ENCODE results near the gene MAP3K12.

Gene MAP3K12

GRCh38 chr12:53464685-53465418 lies 34.4 kb downstream of the MAP3K12 start:
- Histone ChIP-seq H3F3A (ENCODE audit: control insufficient read depth, insufficient read depth) (peaks cover 17% of the 10 kb centered on the region; the same call in 1 of the 2 replicates), H3K4me1 (ENCODE audit: control insufficient read depth, low read length) (no peaks in the 10 kb centered on the region), H4K20me1 (ENCODE audit: control insufficient read depth, insufficient read depth, low read depth, low read length) (peaks cover 10% of the 10 kb centered on the region; the same call in 1 of the 2 replicates)

GRCh38 chr12:53463802-53464560 lies 35.3 kb downstream of the MAP3K12 start:
- no peaks in the 10 kb centered on the region for H3K9me2 ChIP-seq (replicated peaks; ENCODE audit: control insufficient read depth, low read length)
- TF ChIP-seq CTCF (IDR thresholded peaks at IDR 0.05; ENCODE audit: low read depth, low read length, poor library complexity, severe bottlenecking) (no peak), EZH2phosphoT487 (IDR thresholded peaks at IDR 0.05; ENCODE audit: borderline replicate concordance, low read length) (no peak)
- H3K4me1 ChIP-seq (ENCODE audit: control insufficient read depth, low read length), result 0 out of 2 replicates have a peak, but pooled peaks cover 3% of the 10 kb centered on the region
- peaks cover 99% of the 10 kb centered on the region for H3K36me3 ChIP-seq (ENCODE audit: control insufficient read depth, low read length)
- peaks cover 13% of the 10 kb centered on the region for H4K20me1 ChIP-seq (ENCODE audit: control insufficient read depth, insufficient read depth, low read depth, low read length)
- H3K4me2 ChIP-seq (ENCODE audit: low read length), result no peak overlapping the region
- H3F3A ChIP-seq (ENCODE audit: control insufficient read depth, insufficient read depth), result peaks cover 18% of the 10 kb centered on the region
- H3K4me3 ChIP-seq (ENCODE audit: low read length), result no peak overlapping the region
- H3K9me3 ChIP-seq (ENCODE audit: control insufficient read depth, insufficient read depth, low read length), result no peaks in the 10 kb centered on the region
- no peak overlapping the region for H3K27ac ChIP-seq (ENCODE audit: low read depth, low read length)
- no peaks in the 10 kb centered on the region for H3K27me3 ChIP-seq (ENCODE audit: control insufficient read depth, low read length)
- peaks cover 93% of the 10 kb centered on the region for H3K79me2 ChIP-seq (ENCODE audit: control insufficient read depth, low read length)

More at GRCh38 chr12:53464685-53465418, 34.4 kb downstream of the MAP3K12 start:
- Histone ChIP-seq H3K36me3 (ENCODE audit: control insufficient read depth, low read length) (peaks cover 99% of the 10 kb centered on the region), H3K9me3 (ENCODE audit: control insufficient read depth, insufficient read depth, low read length) (no peaks in the 10 kb centered on the region), H3K27ac (ENCODE audit: low read depth, low read length) (no peak overlapping the region), H3K79me2 (ENCODE audit: control insufficient read depth, low read length) (peaks cover 89% of the 10 kb centered on the region), H3K9me2 (replicated peaks; ENCODE audit: control insufficient read depth, low read length) (no peaks in the 10 kb centered on the region), H3K4me3 (ENCODE audit: low read length) (no peak overlapping the region), H3K27me3 (ENCODE audit: control insufficient read depth, low read length) (no peaks in the 10 kb centered on the region), H3K4me2 (ENCODE audit: low read length) (no peak overlapping the region)
- no peak for TF ChIP-seq CTCF (IDR thresholded peaks at IDR 0.05; ENCODE audit: low read depth, low read length, poor library complexity, severe bottlenecking)
- TF ChIP-seq EZH2phosphoT487 (IDR thresholded peaks at IDR 0.05; ENCODE audit: borderline replicate concordance, low read length), result no peak

- H4K20me1 ChIP-seq (ENCODE audit: control insufficient read depth, insufficient read depth, low read depth, low read length), result peaks cover 17% of the 10 kb centered on the region
- no peaks in the 10 kb centered on the region for H3K9me3 ChIP-seq (ENCODE audit: control insufficient read depth, insufficient read depth, low read length)
- peaks cover 19% of the 10 kb centered on the region for H3F3A ChIP-seq (ENCODE audit: control insufficient read depth, insufficient read depth)
- H3K36me3 ChIP-seq (ENCODE audit: control insufficient read depth, low read length), result peaks cover 99% of the 10 kb centered on the region
- H3K9me2 ChIP-seq (replicated peaks; ENCODE audit: control insufficient read depth, low read length), result no peaks in the 10 kb centered on the region
- no peaks in the 10 kb centered on the region for H3K27me3 ChIP-seq (ENCODE audit: control insufficient read depth, low read length)
- peaks cover 94% of the 10 kb centered on the region for H3K79me2 ChIP-seq (ENCODE audit: control insufficient read depth, low read length)
- H3K27ac ChIP-seq (ENCODE audit: low read depth, low read length), result no peak overlapping the region
- H3K4me3 ChIP-seq (ENCODE audit: low read length), result no peak overlapping the region
- H3K4me1 ChIP-seq (ENCODE audit: control insufficient read depth, low read length), result 0 out of 2 replicates have a peak, but pooled peaks cover 3% of the 10 kb centered on the region
- TF ChIP-seq CTCF (IDR thresholded peaks at IDR 0.05; ENCODE audit: low read depth, low read length, poor library complexity, severe bottlenecking), result no peak
- TF ChIP-seq EZH2phosphoT487 (IDR thresholded peaks at IDR 0.05; ENCODE audit: borderline replicate concordance, low read length), result no peak
- H3K4me2 ChIP-seq (ENCODE audit: low read length), result no peak overlapping the region
Measured at GRCh38 chr12:53462935-53463334, 36.3 kb downstream of the MAP3K12 start.
